T-helper 2 cell (primary cell): ENCODE data around the gene RARG.
"Not testable (repeated sequence)": the region's sequence is repeated elsewhere in the genome, so short reads cannot be mapped to it uniquely, and the experiment has no call there.

ENCODE experiments used
- DNase-seq, 5 experiments: peaks; one replicate each; pipeline versions ENCODE4 v3.0.0 to v3.0.0-alpha.2; 2012 to 2022

The RARG gene

GRCh38 chr12:53166837-53167236, 65.2 kb downstream of the RARG start:
- no peak for DNase-seq

DNA sequence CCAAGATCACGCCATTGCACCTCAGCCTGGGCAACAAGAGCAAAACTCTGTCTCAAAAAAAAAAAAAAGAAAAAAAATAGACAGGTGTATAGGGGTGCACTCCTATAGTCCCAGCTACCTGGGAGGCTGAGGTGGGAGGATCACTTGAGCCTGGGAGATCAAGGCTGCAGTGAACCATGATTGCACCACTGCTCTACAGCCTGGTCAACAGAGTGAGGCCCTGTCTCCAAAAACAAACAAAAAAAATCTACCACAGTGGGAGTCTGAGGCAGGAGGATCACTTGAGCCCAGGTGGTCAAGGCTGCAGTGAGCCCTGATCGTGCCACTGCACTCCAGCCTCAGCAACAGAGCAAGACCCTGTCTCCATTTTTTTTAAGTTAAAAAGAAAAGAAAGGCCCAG, 69.0 kb downstream of the RARG start:
- not testable (repeated sequence) for DNase-seq

DNA sequence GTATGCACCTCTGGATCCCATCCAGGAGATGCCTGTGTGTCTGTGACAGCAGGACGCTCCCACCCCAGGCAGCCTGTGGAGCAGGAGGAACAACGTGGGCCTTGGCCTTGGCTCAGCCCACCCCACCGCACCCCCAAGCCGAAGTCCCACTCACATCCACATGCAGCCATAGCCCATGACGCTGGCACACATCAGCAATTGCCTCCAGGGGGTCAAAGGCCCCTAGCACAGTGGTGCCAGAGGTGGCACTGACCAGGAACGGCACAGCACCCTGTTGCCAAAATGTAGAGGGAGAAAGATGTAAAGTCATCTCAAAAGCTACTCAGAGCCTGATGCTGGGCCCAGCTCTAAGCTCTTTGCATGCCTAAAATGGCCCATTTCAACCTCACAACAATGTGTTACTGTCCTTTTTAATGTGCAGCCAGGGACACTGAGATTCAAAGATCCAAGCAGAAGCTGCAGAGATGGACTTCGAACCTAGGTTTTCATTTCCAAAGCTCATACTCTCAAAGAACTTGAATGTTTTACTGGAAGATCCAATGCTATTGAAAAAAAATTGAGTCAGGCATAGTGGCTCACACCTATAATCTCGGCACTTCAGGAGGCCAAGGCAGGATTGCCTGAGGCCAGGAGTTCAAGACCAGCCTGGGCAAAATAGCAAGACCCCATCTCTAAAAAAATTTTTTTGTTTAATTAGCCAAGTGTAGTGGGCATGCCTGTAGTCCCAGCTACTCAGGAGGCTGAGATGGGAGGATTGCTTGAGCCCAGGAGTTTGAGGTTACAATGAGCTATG, 70.7 kb downstream of the RARG start:
- no peak for DNase-seq

DNA sequence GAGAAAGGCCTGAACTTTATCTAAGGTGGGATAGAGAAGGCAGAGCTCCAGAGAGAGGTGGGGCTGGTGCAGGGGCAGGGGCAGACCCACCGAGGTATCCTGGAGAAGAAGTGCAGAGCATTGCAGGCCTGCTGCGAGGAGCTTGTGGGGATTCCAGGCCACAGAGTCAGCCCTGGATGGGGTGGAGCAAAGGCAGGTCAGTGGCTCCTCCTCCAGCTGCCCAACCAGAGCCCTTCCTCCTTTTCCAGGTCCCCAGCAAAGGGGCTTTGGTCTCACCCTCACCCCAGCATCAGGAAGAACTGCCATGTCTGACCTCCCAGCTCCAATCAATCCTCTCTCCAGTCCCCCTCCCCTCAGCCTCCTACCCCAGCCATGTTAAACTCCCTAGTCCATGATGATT, 71.3 kb downstream of the RARG start:
- DNase-seq, result no peak
